NCI-H2171 treated with DMSO at 0.1 percent for 48 hours (cell line): Measurements from ENCODE around the gene FBXO38.

Source experiments
- DNase-seq: peaks from one replicate; lab custom pipeline; 2025; lab: John Stamatoyannopoulos, UW

The FBXO38 gene

GRCh38 chr5:148382961-148383360 lies 797 bp upstream of the FBXO38 start:
- DNase-seq = peak; percentile 2

GRCh38 chr5:148384380-148384737 lies 601 bp downstream of the FBXO38 start:
- no peak for DNase-seq

- DNase-seq = no peak
Measured at GRCh38 chr5:148385094-148385493, 1.3 kb downstream of the FBXO38 start.

GRCh38 chr5:148386041-148386440 lies 2.3 kb downstream of the FBXO38 start:
- no peak for DNase-seq

- no peak for DNase-seq
Measured at GRCh38 chr5:148387325-148387724, 3.6 kb downstream of the FBXO38 start.

- no peak for DNase-seq
Measured at GRCh38 chr5:148388696-148389095, 4.9 kb downstream of the FBXO38 start.

GRCh38 chr5:148390914-148391313 lies 7.2 kb downstream of the FBXO38 start:
- no peak for DNase-seq

- peak; percentile 19 for DNase-seq
Measured at GRCh38 chr5:148391422-148391821, 7.7 kb downstream of the FBXO38 start.

GRCh38 chr5:148393390-148393741 lies 9.6 kb downstream of the FBXO38 start:
- DNase-seq = no peak

GRCh38 chr5:148394587-148395019 lies 10.8 kb downstream of the FBXO38 start:
- DNase-seq = no peak

GRCh38 chr5:148395031-148395430 lies 11.3 kb downstream of the FBXO38 start:
- no peak for DNase-seq

GRCh38 chr5:148397968-148398595 lies 14.3 kb downstream of the FBXO38 start:
- no peak for DNase-seq

GRCh38 chr5:148398698-148399121 lies 15.0 kb downstream of the FBXO38 start:
- no peak for DNase-seq

- no peak for DNase-seq
Measured at GRCh38 chr5:148401604-148402003, 17.8 kb downstream of the FBXO38 start.

- DNase-seq = no peak
Measured at GRCh38 chr5:148403344-148403743, 19.6 kb downstream of the FBXO38 start.

GRCh38 chr5:148406406-148406805 lies 22.6 kb downstream of the FBXO38 start:
- DNase-seq = no peak

- no peak for DNase-seq
Measured at GRCh38 chr5:148408092-148408491, 24.3 kb downstream of the FBXO38 start.

- DNase-seq = no peak
Measured at GRCh38 chr5:148412124-148412523, 28.4 kb downstream of the FBXO38 start.

- no peak for DNase-seq
Measured at GRCh38 chr5:148414833-148415232, 31.1 kb downstream of the FBXO38 start.

- no peak for DNase-seq
Measured at GRCh38 chr5:148416416-148416815, 32.7 kb downstream of the FBXO38 start.

GRCh38 chr5:148416921-148417320 lies 33.2 kb downstream of the FBXO38 start:
- DNase-seq = no peak

- DNase-seq = no peak
Measured at GRCh38 chr5:148418511-148418910, 34.8 kb downstream of the FBXO38 start.

- DNase-seq = no peak
Measured at GRCh38 chr5:148421661-148422060, 37.9 kb downstream of the FBXO38 start.

GRCh38 chr5:148425808-148426207 lies 42.0 kb downstream of the FBXO38 start:
- DNase-seq = no peak

- DNase-seq = no peak
Measured at GRCh38 chr5:148426514-148426913, 42.8 kb downstream of the FBXO38 start.
